ENCODE measurements around the gene PES1. TPM values are rescaled to one million over a fixed set of nuclear protein-coding genes. Genes with fewer than 3 reads are reported as not detected.

Gene PES1
- total RNA-seq, 1 donor from 2014 or later = 47.0 TPM

GRCh38 chr22:30566125-30566524 is 25.6 kb downstream of the PES1 start:
- Histone ChIP-seq H3K27ac (no peak overlapping the region), H3K4me3 (no peak overlapping the region)
- ATAC-seq = no peak

DNA sequence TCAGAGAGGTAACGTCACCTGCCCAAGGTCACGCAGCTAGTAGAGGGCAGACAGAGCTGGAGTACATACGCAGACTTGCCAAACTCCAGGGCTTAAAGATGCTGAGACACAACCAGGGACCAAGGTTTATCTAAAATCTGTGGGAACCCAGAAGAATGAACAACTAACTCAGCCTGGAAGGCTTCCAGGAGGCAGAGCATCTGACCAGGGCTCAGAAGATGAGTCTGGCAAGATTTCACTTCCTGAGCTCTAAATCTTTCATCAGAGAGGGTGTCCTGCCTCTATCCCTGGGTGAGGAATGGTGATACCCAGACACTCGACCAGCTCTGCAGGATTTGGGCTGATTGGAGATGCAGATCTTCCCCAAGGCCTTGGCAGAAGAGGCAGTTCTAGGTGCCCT is 26.4 kb downstream of the PES1 start:
- intact Hi-C loops (cut with DNase I) = no loop called here
- Histone ChIP-seq H3K4me1 (no peaks in the 10 kb centered on the region), H3K9me3 (no peaks in the 10 kb centered on the region), H3K27ac (no peak overlapping the region), H3K27me3 (ENCODE audit: low read depth) (no peaks in the 10 kb centered on the region), H3K4me3 (no peak overlapping the region), H3K36me3 (no peaks in the 10 kb centered on the region)
- no peak for ATAC-seq
- DNase-seq = no peak
- no peak for TF ChIP-seq CTCF (IDR thresholded peaks at IDR 0.05)

More at GRCh38 chr22:30566125-30566524, 25.6 kb downstream of the PES1 start:
- intact Hi-C loops (cut with DNase I) = no loop called here
- no peak for TF ChIP-seq CTCF (IDR thresholded peaks at IDR 0.05)
- DNase-seq = no peak
- no peaks in the 10 kb centered on the region for H3K9me3 ChIP-seq
- no peaks in the 10 kb centered on the region for H3K4me1 ChIP-seq
- H3K27me3 ChIP-seq (ENCODE audit: low read depth) = no peaks in the 10 kb centered on the region
- H3K36me3 ChIP-seq = no peaks in the 10 kb centered on the region

DNA sequence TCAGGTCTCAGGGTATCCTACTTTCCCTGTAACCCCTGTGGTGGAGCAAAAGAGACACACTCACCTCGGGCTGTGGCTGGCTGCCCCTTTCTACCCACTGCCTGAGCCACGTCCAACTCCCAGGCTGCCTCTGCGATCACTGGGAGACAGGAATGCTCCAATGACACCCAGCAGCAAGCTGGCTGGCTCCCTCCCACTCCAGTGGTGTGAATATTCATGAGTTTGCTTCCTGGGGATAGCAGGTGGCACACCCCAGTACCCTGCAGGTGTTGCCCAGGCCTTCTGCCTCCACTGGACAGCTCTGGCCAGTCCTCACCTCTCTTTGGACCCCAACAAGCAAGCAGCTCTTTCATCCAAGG is 27.0 kb downstream of the PES1 start:
- no peak overlapping the region for H3K4me3 ChIP-seq
- intact Hi-C loops (cut with DNase I) = no loop called here
- no peak overlapping the region for H3K27ac ChIP-seq
- no peaks in the 10 kb centered on the region for H3K36me3 ChIP-seq
- TF ChIP-seq CTCF (IDR thresholded peaks at IDR 0.05) = no peak
- H3K4me1 ChIP-seq = no peaks in the 10 kb centered on the region
- no peak for ATAC-seq
- no peak for DNase-seq
- no peaks in the 10 kb centered on the region for H3K27me3 ChIP-seq (ENCODE audit: low read depth)
- no peaks in the 10 kb centered on the region for H3K9me3 ChIP-seq

DNA sequence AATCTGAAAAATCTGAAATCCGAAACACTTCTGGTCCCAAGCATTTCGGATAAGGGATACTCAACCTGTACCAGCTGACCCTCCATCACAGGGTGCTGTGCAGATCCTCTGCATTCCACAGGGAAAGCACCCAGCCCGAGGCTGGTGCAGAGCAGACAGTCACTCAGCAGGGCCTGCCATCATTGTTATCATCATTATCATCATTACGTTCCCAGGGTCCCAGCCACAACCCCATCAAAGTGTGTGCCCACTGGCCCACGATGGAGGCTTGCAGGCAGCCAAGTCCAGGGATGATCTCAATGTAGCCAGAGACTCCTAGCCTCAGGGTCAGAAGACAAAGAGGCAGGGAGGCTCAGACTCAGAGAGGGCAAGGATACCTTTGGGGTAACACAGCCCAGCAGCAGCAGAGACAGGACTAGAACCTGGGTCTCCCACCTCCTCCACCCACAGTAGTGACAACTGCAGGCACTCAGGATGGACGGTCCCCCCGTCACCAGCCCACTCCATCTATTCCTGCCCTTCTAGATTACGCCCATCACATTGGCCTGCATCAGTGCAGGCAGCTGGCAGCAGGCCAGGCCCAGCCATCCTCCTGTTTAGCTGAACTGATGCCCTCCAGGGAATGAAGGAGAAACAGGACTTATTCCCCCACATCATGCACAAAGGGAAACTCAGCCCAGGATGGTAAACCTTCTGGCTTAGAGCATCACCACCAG is 27.5 kb downstream of the PES1 start:
- no peak overlapping the region for H3K27ac ChIP-seq
- H3K27me3 ChIP-seq (ENCODE audit: low read depth) = no peaks in the 10 kb centered on the region
- H3K4me3 ChIP-seq = no peak overlapping the region
- no peaks in the 10 kb centered on the region for H3K9me3 ChIP-seq
- no peak for DNase-seq
- H3K4me1 ChIP-seq = no peaks in the 10 kb centered on the region
- no peak for ATAC-seq
- TF ChIP-seq CTCF (IDR thresholded peaks at IDR 0.05) = no peak
- H3K36me3 ChIP-seq = no peaks in the 10 kb centered on the region
- intact Hi-C loops (cut with DNase I) = no loop called here

GRCh38 chr22:30562366-30562765 is 29.3 kb downstream of the PES1 start:
- no peak overlapping the region for H3K4me3 ChIP-seq
- ATAC-seq (no peak), DNase-seq (no peak)
- intact Hi-C loops (cut with DNase I) = no loop called here
- no peaks in the 10 kb centered on the region for H3K4me1 ChIP-seq
- no peaks in the 10 kb centered on the region for H3K9me3 ChIP-seq
- no peaks in the 10 kb centered on the region for H3K36me3 ChIP-seq
- no peak for TF ChIP-seq CTCF (IDR thresholded peaks at IDR 0.05)
- no peaks in the 10 kb centered on the region for H3K27me3 ChIP-seq (ENCODE audit: low read depth)
- no peak overlapping the region for H3K27ac ChIP-seq

Data from lower lobe of right lung (tissue), 2 donors.